Mucosa of stomach (tissue), 1 donor: ENCODE results near the gene FAM186B.

ENCODE experiments used
- H3K27me3 ChIP-seq: one replicate; pipeline ENCODE4 v1.7.0; 2013; ENCODE audit warnings: mild to moderate bottlenecking, low read length; ENCODE audit not compliant: control insufficient read depth, insufficient read depth
- H3K36me3 ChIP-seq: one replicate; pipeline ENCODE4 v1.7.0; 2013; ENCODE audit warnings: low read length; ENCODE audit not compliant: control insufficient read depth, insufficient read depth
- H3K4me1 ChIP-seq: one replicate; pipeline ENCODE4 v1.7.0; 2013; ENCODE audit warnings: mild to moderate bottlenecking, low read length; ENCODE audit not compliant: control insufficient read depth, insufficient read depth
- H3K4me3 ChIP-seq: one replicate; pipeline ENCODE4 v1.7.0; 2013; ENCODE audit warnings: low read length
- H3K9ac ChIP-seq: one replicate; pipeline ENCODE4 v1.7.0; 2013; ENCODE audit warnings: mild to moderate bottlenecking, low read length, moderate library complexity
- H3K9me3 ChIP-seq: one replicate; pipeline ENCODE4 v1.7.0; 2013; ENCODE audit warnings: mild to moderate bottlenecking, low read length, moderate library complexity; ENCODE audit not compliant: control insufficient read depth
- donor health status: Pancreatic carcinoma.

The FAM186B gene

GRCh38 chr12:49587174-49587908 lies 18.1 kb downstream of the FAM186B start:
- Histone ChIP-seq H3K9ac (no peak overlapping the region), H3K4me3 (no peak overlapping the region), H3K36me3 (no peaks in the 10 kb centered on the region), H3K4me1 (no peaks in the 10 kb centered on the region), H3K9me3 (no peaks in the 10 kb centered on the region), H3K27me3 (no peaks in the 10 kb centered on the region)

- Histone ChIP-seq H3K27me3 (no peaks in the 10 kb centered on the region), H3K9me3 (no peaks in the 10 kb centered on the region), H3K9ac (no peak overlapping the region), H3K4me1 (peaks cover under 1% of the 10 kb centered on the region), H3K4me3 (no peak overlapping the region), H3K36me3 (no peaks in the 10 kb centered on the region)
Observed at GRCh38 chr12:49585477-49586459, 19.7 kb downstream of the FAM186B start.

- Histone ChIP-seq H3K4me3 (no peak overlapping the region), H3K9me3 (no peaks in the 10 kb centered on the region), H3K27me3 (no peaks in the 10 kb centered on the region), H3K4me1 (peaks cover 7% of the 10 kb centered on the region), H3K36me3 (no peaks in the 10 kb centered on the region), H3K9ac (no peak overlapping the region)
Observed at GRCh38 chr12:49584591-49584990, 20.8 kb downstream of the FAM186B start.

- Histone ChIP-seq H3K4me3 (no peak overlapping the region), H3K9me3 (no peaks in the 10 kb centered on the region), H3K27me3 (no peaks in the 10 kb centered on the region), H3K36me3 (no peaks in the 10 kb centered on the region), H3K4me1 (peaks cover 7% of the 10 kb centered on the region), H3K9ac (no peak overlapping the region)
Observed at GRCh38 chr12:49583366-49584094, 21.9 kb downstream of the FAM186B start.

- no peaks in the 10 kb centered on the region for H3K27me3 ChIP-seq
- H3K9ac ChIP-seq, result no peak overlapping the region
- no peak overlapping the region for H3K4me3 ChIP-seq
- peaks cover 7% of the 10 kb centered on the region for H3K4me1 ChIP-seq
- no peaks in the 10 kb centered on the region for H3K36me3 ChIP-seq
- no peaks in the 10 kb centered on the region for H3K9me3 ChIP-seq
Observed at GRCh38 chr12:49582850-49583249, 22.6 kb downstream of the FAM186B start.

- Histone ChIP-seq H3K9ac (no peak overlapping the region), H3K27me3 (no peaks in the 10 kb centered on the region), H3K4me3 (no peak overlapping the region), H3K9me3 (no peaks in the 10 kb centered on the region), H3K36me3 (no peaks in the 10 kb centered on the region), H3K4me1 (peaks cover 7% of the 10 kb centered on the region)
Observed at GRCh38 chr12:49582201-49582600, 23.2 kb downstream of the FAM186B start.

GRCh38 chr12:49580572-49581535 lies 24.6 kb downstream of the FAM186B start:
- Histone ChIP-seq H3K4me3 (no peak overlapping the region), H3K36me3 (no peaks in the 10 kb centered on the region), H3K4me1 (peaks cover 7% of the 10 kb centered on the region), H3K9ac (no peak overlapping the region), H3K9me3 (no peaks in the 10 kb centered on the region), H3K27me3 (no peaks in the 10 kb centered on the region)

- H3K9ac ChIP-seq, result no peak overlapping the region
- H3K27me3 ChIP-seq, result no peaks in the 10 kb centered on the region
- H3K9me3 ChIP-seq, result no peaks in the 10 kb centered on the region
- no peaks in the 10 kb centered on the region for H3K36me3 ChIP-seq
- H3K4me3 ChIP-seq, result no peak overlapping the region
- H3K4me1 ChIP-seq, result peaks cover 7% of the 10 kb centered on the region
Observed at GRCh38 chr12:49578471-49579112, 26.8 kb downstream of the FAM186B start.

- H3K4me1 ChIP-seq, result peaks cover 7% of the 10 kb centered on the region
- no peaks in the 10 kb centered on the region for H3K36me3 ChIP-seq
- H3K9me3 ChIP-seq, result no peaks in the 10 kb centered on the region
- no peaks in the 10 kb centered on the region for H3K27me3 ChIP-seq
- no peak overlapping the region for H3K4me3 ChIP-seq
- no peak overlapping the region for H3K9ac ChIP-seq
Observed at GRCh38 chr12:49577589-49578315, 27.7 kb downstream of the FAM186B start.

- Histone ChIP-seq H3K27me3 (no peaks in the 10 kb centered on the region), H3K36me3 (peaks cover 8% of the 10 kb centered on the region), H3K4me1 (peaks cover 14% of the 10 kb centered on the region), H3K9me3 (no peaks in the 10 kb centered on the region), H3K9ac (peak overlapping the region; percentile 74), H3K4me3 (peak overlapping the region; percentile 81)
Observed at GRCh38 chr12:49568442-49569162, 36.8 kb downstream of the FAM186B start.
